ENCODE results near the gene SNX2.

SNX2 gene

GRCh38 chr5:122770477-122770876 lies 4.4 kb upstream of the SNX2 start:
- no peak for TF ChIP-seq CEBPB (IDR thresholded peaks at IDR 0.05)
- TF ChIP-seq NFIC (IDR thresholded peaks at IDR 0.05) = no peak
- no peak for TF ChIP-seq REST (IDR thresholded peaks at IDR 0.05; ENCODE audit: low read depth)
- TF ChIP-seq CREB1 (IDR thresholded peaks at IDR 0.05; ENCODE audit: low read depth) = no peak
- TF ChIP-seq USF1 (IDR thresholded peaks at IDR 0.05) = no peak
- no peak for TF ChIP-seq TAF1 (IDR thresholded peaks at IDR 0.05; ENCODE audit: low read depth)
- no peak for TF ChIP-seq EGR1 (IDR thresholded peaks at IDR 0.05)
- TF ChIP-seq ZBTB7A (IDR thresholded peaks at IDR 0.05; ENCODE audit: low read depth) = no peak
- TF ChIP-seq TEAD4 (IDR thresholded peaks at IDR 0.05) = no peak
- TF ChIP-seq EP300 (IDR thresholded peaks at IDR 0.05; ENCODE audit: borderline replicate concordance) = no peak
- no peak for TF ChIP-seq RAD21 (IDR thresholded peaks at IDR 0.05; ENCODE audit: low read depth)
- TF ChIP-seq FOXM1 (IDR thresholded peaks at IDR 0.05; ENCODE audit: borderline replicate concordance, low read depth) = no peak
- TF ChIP-seq TCF12 (IDR thresholded peaks at IDR 0.05; ENCODE audit: low read depth) = no peak
- TF ChIP-seq, protein P1, sequence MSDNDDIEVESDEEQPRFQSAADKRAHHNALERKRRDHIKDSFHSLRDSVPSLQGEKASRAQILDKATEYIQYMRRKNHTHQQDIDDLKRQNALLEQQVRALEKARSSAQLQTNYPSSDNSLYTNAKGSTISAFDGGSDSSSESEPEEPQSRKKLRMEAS (IDR thresholded peaks at IDR 0.05) = no peak
- TF ChIP-seq YY1 (IDR thresholded peaks at IDR 0.05; ENCODE audit: low read depth) = no peak

- TF ChIP-seq YY1 (IDR thresholded peaks at IDR 0.05; ENCODE audit: low read depth) = no peak
- TF ChIP-seq USF1 (IDR thresholded peaks at IDR 0.05) = no peak
- no peak for TF ChIP-seq EP300 (IDR thresholded peaks at IDR 0.05; ENCODE audit: borderline replicate concordance)
- no peak for TF ChIP-seq CEBPB (IDR thresholded peaks at IDR 0.05)
- TF ChIP-seq, protein P1 (IDR thresholded peaks at IDR 0.05) = no peak
- TF ChIP-seq NFIC (IDR thresholded peaks at IDR 0.05) = no peak
- TF ChIP-seq TEAD4 (IDR thresholded peaks at IDR 0.05) = peak; percentile 56
These were observed 2.4 kb upstream of the SNX2 start for GRCh38 chr5:122772446-122772845.

GRCh38 chr5:122773619-122774018 lies 1.3 kb upstream of the SNX2 start:
- no peak for TF ChIP-seq NFIC (IDR thresholded peaks at IDR 0.05)
- no peak for TF ChIP-seq USF1 (IDR thresholded peaks at IDR 0.05)
- no peak for TF ChIP-seq EP300 (IDR thresholded peaks at IDR 0.05; ENCODE audit: borderline replicate concordance)
- TF ChIP-seq FOXM1 (IDR thresholded peaks at IDR 0.05; ENCODE audit: borderline replicate concordance, low read depth) = no peak
- TF ChIP-seq ZBTB7A (IDR thresholded peaks at IDR 0.05; ENCODE audit: low read depth) = no peak
- TF ChIP-seq REST (IDR thresholded peaks at IDR 0.05; ENCODE audit: low read depth) = no peak
- no peak for TF ChIP-seq EGR1 (IDR thresholded peaks at IDR 0.05)
- no peak for TF ChIP-seq CEBPB (IDR thresholded peaks at IDR 0.05)
- no peak for TF ChIP-seq YY1 (IDR thresholded peaks at IDR 0.05; ENCODE audit: low read depth)
- TF ChIP-seq TAF1 (IDR thresholded peaks at IDR 0.05; ENCODE audit: low read depth) = no peak
- no peak for TF ChIP-seq CREB1 (IDR thresholded peaks at IDR 0.05; ENCODE audit: low read depth)

DNA sequence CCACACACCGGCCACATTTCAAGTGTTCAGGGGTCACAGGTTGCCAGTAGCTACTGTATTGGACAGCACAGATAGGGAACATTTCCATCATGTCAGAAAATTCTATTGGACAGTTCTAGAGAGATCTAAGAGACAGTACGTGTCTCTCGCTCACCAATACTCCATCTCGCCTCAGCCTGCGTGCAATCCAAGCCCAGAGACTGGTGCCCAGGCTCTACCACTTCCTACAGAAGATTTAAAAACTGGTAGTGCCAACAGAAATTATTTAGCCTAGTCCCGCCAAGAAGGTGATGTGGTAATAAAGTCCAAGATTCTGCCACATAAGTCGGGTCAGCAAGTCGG lies 390 bp upstream of the SNX2 start:
- TF ChIP-seq TCF12 (IDR thresholded peaks at IDR 0.05; ENCODE audit: low read depth) = no peak
- TF ChIP-seq, protein P1 (IDR thresholded peaks at IDR 0.05) = no peak
- no peak for TF ChIP-seq EGR1 (IDR thresholded peaks at IDR 0.05)
- no peak for TF ChIP-seq YY1 (IDR thresholded peaks at IDR 0.05; ENCODE audit: low read depth)
- no peak for TF ChIP-seq FOXM1 (IDR thresholded peaks at IDR 0.05; ENCODE audit: borderline replicate concordance, low read depth)
- no peak for TF ChIP-seq RAD21 (IDR thresholded peaks at IDR 0.05; ENCODE audit: low read depth)
- no peak for TF ChIP-seq CREB1 (IDR thresholded peaks at IDR 0.05; ENCODE audit: low read depth)
- TF ChIP-seq USF1 (IDR thresholded peaks at IDR 0.05) = no peak
- TF ChIP-seq ZBTB7A (IDR thresholded peaks at IDR 0.05; ENCODE audit: low read depth) = no peak
- TF ChIP-seq TAF1 (IDR thresholded peaks at IDR 0.05; ENCODE audit: low read depth) = no peak
- TF ChIP-seq REST (IDR thresholded peaks at IDR 0.05; ENCODE audit: low read depth) = no peak
- no peak for TF ChIP-seq TEAD4 (IDR thresholded peaks at IDR 0.05)
- no peak for TF ChIP-seq NFIC (IDR thresholded peaks at IDR 0.05)
- TF ChIP-seq CEBPB (IDR thresholded peaks at IDR 0.05) = no peak
- no peak for TF ChIP-seq EP300 (IDR thresholded peaks at IDR 0.05; ENCODE audit: borderline replicate concordance)

Data from Ishikawa (cell line).